B cell (primary cell): ENCODE measurements around the gene TP53AIP1. TPM values are rescaled to one million over a fixed set of nuclear protein-coding genes. Genes with fewer than 3 reads are reported as not detected.

ENCODE experiments used
- ATAC-seq: fragments of 200-7000 bp; cut with Tn5 transposase; one replicate; pipeline ENCODE4 v1.10.0; 2021; ENCODE audit warnings: low read depth, mild to moderate bottlenecking, moderate number of reproducible peaks, moderate library complexity
- CTCF ChIA-PET: fragments of 350-600 bp; sonication (Branson Sonifier 250); formaldehyde crosslinking; loops from one replicate; lab custom pipeline; 2021; ENCODE audit warnings: antibody characterized with exemption, inconsistent platforms; lab: Charles Lee
- POLR2A ChIA-PET: fragments of 350-600 bp; sonication (Branson Sonifier 250); formaldehyde crosslinking; loops from one replicate; lab custom pipeline; 2021; ENCODE audit warnings: antibody characterized with exemption; lab: Charles Lee
- DNase-seq: peaks from one replicate; pipeline ENCODE4 v3.0.0; 2013
- H2AFZ ChIP-seq: 2 replicates; pipeline ENCODE4 v1.6.1; 2012; ENCODE audit warnings: mild to moderate bottlenecking, low read depth, low read length; ENCODE audit not compliant: insufficient read depth, poor library complexity, severe bottlenecking
- H3K27ac ChIP-seq, 2 donors: 1 replicate in 1 of 2; 2 replicates in 1 of 2; pipeline ENCODE4 v1.5.1; 2012 to 2013; ENCODE audit warnings: low read length in 2 of 2, mild to moderate bottlenecking in 2 of 2, moderate library complexity in 1 of 2
- H3K27me3 ChIP-seq, 4 experiments: fragments of 200-600 bp in 1 of 4; sonication (generic) in 1 of 4; replicated peaks in 1 of 4; 1 replicate in 2 of 4; 2 replicates in 2 of 4; pipeline versions ENCODE4 v1.6.1 to v1.7.0; 2013 to 2016; ENCODE audit warnings: low read length in 3 of 4, mild to moderate bottlenecking in 2 of 4, mixed read lengths in 1 of 4, moderate library complexity in 1 of 4; ENCODE audit not compliant: insufficient read depth in 4 of 4, control insufficient read depth in 3 of 4; ENCODE audit errors: control extremely low read depth in 1 of 4
- H3K36me3 ChIP-seq, 2 experiments: replicated peaks in 1 of 2; 1 replicate in 1 of 2; 2 replicates in 1 of 2; pipeline versions ENCODE4 v1.6.1 to v1.7.1; 2013; ENCODE audit warnings: low read length in 1 of 2; ENCODE audit not compliant: insufficient read depth in 2 of 2, control insufficient read depth in 1 of 2; ENCODE audit errors: control extremely low read depth in 1 of 2, extremely low read depth in 1 of 2
- H3K4me1 ChIP-seq, 2 donors: fragments of 200-600 bp in 1 of 2; sonication (generic) in 1 of 2; 1 replicate in 1 of 2; 2 replicates in 1 of 2; pipeline versions ENCODE4 v1.5.1 to v1.6.1; 2013 to 2017; ENCODE audit warnings: low read length in 2 of 2; ENCODE audit not compliant: control insufficient read depth in 2 of 2, insufficient read depth in 2 of 2
- H3K4me2 ChIP-seq: replicated peaks from 2 replicates; pipeline ENCODE3; 2012; ENCODE audit warnings: mild to moderate bottlenecking, low read depth, low read length; ENCODE audit not compliant: poor library complexity, severe bottlenecking
- H3K4me3 ChIP-seq, 5 experiments: fragments of 200-600 bp in 1 of 5; sonication (generic) in 1 of 5; 1 replicate in 3 of 5; 2 replicates in 2 of 5; pipeline versions ENCODE4 v1.5.1 to v1.7.0; 2011 to 2016; ENCODE audit warnings: low read length in 4 of 5, mild to moderate bottlenecking in 4 of 5, low read depth in 2 of 5, control low read depth in 1 of 5, moderate library complexity in 1 of 5; ENCODE audit not compliant: insufficient read depth in 1 of 5; ENCODE audit errors: control extremely low read depth in 1 of 5, extremely low read depth in 1 of 5
- H3K79me2 ChIP-seq: fragments of 200-600 bp; sonication (generic); one replicate; pipeline ENCODE4 v1.6.0; 2016; ENCODE audit warnings: low read length; ENCODE audit not compliant: control insufficient read depth, insufficient read depth
- H3K9ac ChIP-seq: fragments of 200-600 bp; sonication (generic); 2 replicates; pipeline ENCODE4 v1.6.1; 2017; ENCODE audit warnings: mild to moderate bottlenecking, low read length, moderate library complexity
- H3K9me3 ChIP-seq, 3 donors: one replicate each; pipeline versions ENCODE4 v1.6.1 to v1.7.1; 2013; ENCODE audit warnings: low read length in 2 of 3; ENCODE audit not compliant: control insufficient read depth in 2 of 3, insufficient read depth in 1 of 3; ENCODE audit errors: control extremely low read depth in 1 of 3
- H4K20me1 ChIP-seq: 2 replicates; pipeline ENCODE4 v1.6.0; 2012; ENCODE audit warnings: mild to moderate bottlenecking, low read length; ENCODE audit not compliant: insufficient read depth, control insufficient read depth, poor library complexity, severe bottlenecking
- H3K27ac Mint-ChIP-seq: one replicate; pipeline ENCODE4 v1.8.0; 2021; ENCODE audit warnings: mixed read lengths
- H3K27me3 Mint-ChIP-seq: one replicate; pipeline ENCODE4 v1.8.0; 2021; ENCODE audit warnings: mixed read lengths
- H3K4me1 Mint-ChIP-seq: one replicate; pipeline ENCODE4 v1.8.0; 2021; ENCODE audit warnings: mixed read lengths
- H3K4me3 Mint-ChIP-seq: one replicate; pipeline ENCODE4 v1.8.0; 2021; ENCODE audit warnings: mixed read lengths
- H3K9me3 Mint-ChIP-seq: one replicate; pipeline ENCODE4 v1.8.0; 2022; ENCODE audit warnings: mixed read lengths; ENCODE audit not compliant: insufficient read depth
- EZH2 ChIP-seq: IDR thresholded peaks from 2 replicates; pipeline ENCODE4 v1.6.1; 2012; ENCODE audit warnings: borderline replicate concordance, low read depth, mild to moderate bottlenecking, moderate library complexity, low read length; ENCODE audit not compliant: insufficient read depth, poor library complexity, severe bottlenecking
- WGBS: methylation state at CpG from one replicate; pipeline ENCODE4 v1.1.5; 2013; ENCODE audit warnings: missing lambda C conversion rate; ENCODE audit not compliant: insufficient coverage; 5-methylcytosine and 5-hydroxymethylcytosine counted together
- intact Hi-C: fragments of 100-400 bp; cut with micrococcal nuclease; formaldehyde crosslinking; loops from one replicate; pipeline ENCODE4 v1.10.0; 2022
- polyA plus RNA-seq: library from polyadenylated mRNA; depleted of rRNA; stranded (reverse); fragments of >200 nt; gene quantifications from 2 replicates; pipeline ENCODE4 v1.2.3, GENCODE V29; 2012
- total RNA-seq, 2 donors: library from RNA; stranded (reverse); fragments of 120-200 nt in 1 of 2; gene quantifications; 1 replicate in 1 of 2; 2 replicates in 1 of 2; pipeline versions ENCODE4 v1.2.3 to v1.2.4, GENCODE V29; 2013 to 2022
- TF ChIP-seq, protein P1 (sequence below): fragments of 200-600 bp; IDR thresholded peaks from one replicate; pipeline ENCODE4 v1.8.0; 2022; ENCODE audit warnings: antibody characterized with exemption, mild to moderate bottlenecking

Gene TP53AIP1
- total and polyA plus RNA-seq, 2 donors (not counting 1 experiment from before 2014, with no cell fraction given): 0.04 to 0.12 TPM

DNA sequence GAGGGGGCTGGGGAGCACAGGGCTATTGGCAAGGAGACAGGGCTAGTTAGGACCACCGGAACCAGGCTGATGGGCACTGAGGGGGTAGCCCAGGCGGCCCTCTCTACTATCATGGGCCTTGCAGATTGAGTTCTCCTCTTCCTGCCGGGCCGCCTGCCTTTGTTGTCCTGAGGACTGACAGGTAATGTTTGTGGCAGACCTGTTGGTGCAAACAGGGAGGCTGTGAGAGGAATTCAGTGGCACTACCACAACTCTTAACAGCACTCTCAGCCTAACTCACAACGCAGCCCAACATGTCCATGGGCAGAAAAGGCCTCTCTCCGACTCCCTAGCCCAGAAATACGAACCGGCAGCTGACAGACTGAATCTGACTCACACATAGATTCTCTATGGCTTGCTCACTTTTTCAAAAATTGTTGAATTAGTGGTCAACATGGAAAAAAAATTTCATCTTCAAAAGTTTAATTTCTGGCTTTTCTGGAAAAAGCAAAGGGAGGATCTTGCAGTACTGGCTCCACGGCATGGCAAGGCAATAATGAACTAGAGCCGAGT, 40.1 kb downstream of the TP53AIP1 start:
- ChIA-PET POLR2A (no interaction called here), CTCF (interaction anchor here (1.2 to 9.4 kb wide), 3 partner anchors 10 to 17 kb away, joined by 3 to 89 read pairs (median 9); partner anchors contain the start of gene KCNJ5)
- H3K27me3 Mint-ChIP-seq: peaks cover 74% of the 10 kb centered on the region
- no peaks in the 10 kb centered on the region for H4K20me1 ChIP-seq
- H3K9me3 Mint-ChIP-seq: no peaks in the 10 kb centered on the region
- H3K4me1 ChIP-seq: peaks cover 21 to 28% of the 10 kb centered on the region in 2 donors
- peaks cover 30% of the 10 kb centered on the region for H3K4me1 Mint-ChIP-seq
- no peak overlapping the region for H3K27ac Mint-ChIP-seq
- no peak overlapping the region for H3K4me2 ChIP-seq
- no peak for DNase-seq
- H3K27me3 ChIP-seq: peaks cover 0 to 84% (median 58%) of the 10 kb centered on the region in 4 experiments
- no peak overlapping the region for H3K9ac ChIP-seq
- peaks cover 0 to 9% (median 3%) of the 10 kb centered on the region in 3 donors for H3K9me3 ChIP-seq
- H3K4me3 Mint-ChIP-seq: no peak overlapping the region
- intact Hi-C loops: no loop called here
- no peak overlapping the region for H3K27ac ChIP-seq
- TF ChIP-seq, protein P1, sequence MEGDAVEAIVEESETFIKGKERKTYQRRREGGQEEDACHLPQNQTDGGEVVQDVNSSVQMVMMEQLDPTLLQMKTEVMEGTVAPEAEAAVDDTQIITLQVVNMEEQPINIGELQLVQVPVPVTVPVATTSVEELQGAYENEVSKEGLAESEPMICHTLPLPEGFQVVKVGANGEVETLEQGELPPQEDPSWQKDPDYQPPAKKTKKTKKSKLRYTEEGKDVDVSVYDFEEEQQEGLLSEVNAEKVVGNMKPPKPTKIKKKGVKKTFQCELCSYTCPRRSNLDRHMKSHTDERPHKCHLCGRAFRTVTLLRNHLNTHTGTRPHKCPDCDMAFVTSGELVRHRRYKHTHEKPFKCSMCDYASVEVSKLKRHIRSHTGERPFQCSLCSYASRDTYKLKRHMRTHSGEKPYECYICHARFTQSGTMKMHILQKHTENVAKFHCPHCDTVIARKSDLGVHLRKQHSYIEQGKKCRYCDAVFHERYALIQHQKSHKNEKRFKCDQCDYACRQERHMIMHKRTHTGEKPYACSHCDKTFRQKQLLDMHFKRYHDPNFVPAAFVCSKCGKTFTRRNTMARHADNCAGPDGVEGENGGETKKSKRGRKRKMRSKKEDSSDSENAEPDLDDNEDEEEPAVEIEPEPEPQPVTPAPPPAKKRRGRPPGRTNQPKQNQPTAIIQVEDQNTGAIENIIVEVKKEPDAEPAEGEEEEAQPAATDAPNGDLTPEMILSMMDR: no peak
- no peak for TF ChIP-seq EZH2
- H3K79me2 ChIP-seq: no peaks in the 10 kb centered on the region
- WGBS: 100% methylated on average over 1 of the region's 10 CpGs
- ATAC-seq: no peak
- no peak overlapping the region for H3K4me3 ChIP-seq
- H2AFZ ChIP-seq: no peak overlapping the region
- H3K36me3 ChIP-seq: no peaks in the 10 kb centered on the region

DNA sequence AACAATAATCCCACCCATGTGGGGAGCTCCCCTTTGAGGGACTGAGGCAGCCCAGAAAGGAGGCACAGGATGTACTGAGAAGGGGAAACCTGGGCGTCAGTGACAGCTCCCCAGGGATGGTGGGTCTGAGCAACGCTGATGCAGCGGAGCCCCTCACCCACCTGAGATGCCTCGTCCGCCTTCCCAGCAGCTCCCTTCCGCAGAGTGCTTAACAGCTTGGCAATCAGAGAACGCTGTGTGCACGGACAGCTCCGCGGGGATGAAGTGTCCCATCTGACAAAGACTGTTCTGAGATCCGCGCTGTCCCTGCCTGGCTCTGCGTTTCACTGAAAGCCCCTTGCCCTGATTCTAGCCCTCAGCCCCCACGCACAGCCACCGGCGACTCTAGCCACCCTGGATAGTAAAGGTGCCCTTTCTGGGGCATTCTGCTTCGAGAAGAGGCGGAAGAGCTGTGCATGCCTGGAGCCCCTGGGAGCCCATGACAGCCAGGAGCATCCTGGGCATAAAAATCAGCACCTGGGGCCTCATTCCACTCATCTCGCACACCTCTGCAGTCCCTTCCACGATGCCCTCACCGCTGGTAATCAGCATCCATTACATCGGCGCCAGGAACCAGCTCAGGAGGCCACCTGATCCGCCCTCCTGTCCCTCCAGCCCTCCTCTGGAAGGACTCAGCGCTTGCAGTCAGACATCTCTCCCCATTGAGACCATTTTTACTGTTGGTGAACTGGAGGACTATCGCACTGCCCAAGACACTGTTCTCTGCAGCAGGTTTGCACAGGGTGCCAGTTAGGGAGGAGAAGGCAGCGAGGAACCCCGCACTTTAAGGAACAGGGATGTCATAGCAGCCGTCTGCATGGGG, 40.8 kb downstream of the TP53AIP1 start:
- Histone ChIP-seq H3K27me3 (peaks cover 0 to 78% (median 53%) of the 10 kb centered on the region in 4 experiments), H3K4me3 (no peak overlapping the region), H3K36me3 (no peaks in the 10 kb centered on the region), H3K9ac (no peak overlapping the region), H3K9me3 (peaks cover 0 to 9% (median 3%) of the 10 kb centered on the region in 3 donors), H3K27ac (no peak overlapping the region), H2AFZ (no peak overlapping the region), H3K79me2 (no peaks in the 10 kb centered on the region), H3K4me1 (peaks cover 21 to 28% of the 10 kb centered on the region in 2 donors), H4K20me1 (no peaks in the 10 kb centered on the region), H3K4me2 (no peak overlapping the region)
- CTCF ChIA-PET: interaction anchor here (1.0 to 9.4 kb wide), 4 partner anchors 16 to 745 kb away, joined by 3 to 89 read pairs (median 6); no protein-coding TSS in a partner anchor
- POLR2A ChIA-PET: no interaction called here
- WGBS: 88% methylated on average over 28 of the region's 29 CpGs
- intact Hi-C loops: no loop called here
- ATAC-seq: no peak
- TF ChIP-seq, protein P1: no peak
- no peak for TF ChIP-seq EZH2
- Mint-ChIP-seq H3K27ac (no peak overlapping the region), H3K4me1 (peaks cover 30% of the 10 kb centered on the region), H3K27me3 (peaks cover 72% of the 10 kb centered on the region), H3K4me3 (no peak overlapping the region), H3K9me3 (no peaks in the 10 kb centered on the region)
- DNase-seq: no peak
